IMR-90 (cell line): ENCODE data around the gene TMEM184C. TPM values are rescaled to one million over a fixed set of nuclear protein-coding genes. Genes with fewer than 3 reads are reported as not detected.

Source experiments
- ATAC-seq: fragments of 200-7000 bp; cut with Tn5 transposase; 2 replicates; pipeline ENCODE4 v1.9.1; 2020; ENCODE audit warnings: low read depth, mild to moderate bottlenecking, moderate library complexity
- BruUV-seq: library from RNA; stranded (reverse); fragments of 400-500 nt; replicated peaks from 2 replicates; lab custom pipeline; 2021; lab: Mats Ljungman, UMichigan
- CTCF ChIA-PET: fragments of 300-600 bp; formaldehyde crosslinking; extraction: SDS; loops from one replicate; lab custom pipeline; 2021; ENCODE audit warnings: antibody characterized with exemption; lab: Yijun Ruan, JAX
- POLR2A ChIA-PET: fragments of 300-600 bp; sonication (Branson Sonifier 250); formaldehyde crosslinking; loops from one replicate; lab custom pipeline; 2022; ENCODE audit warnings: antibody characterized with exemption; ENCODE audit not compliant: unreplicated experiment; lab: Charles Lee
- DNase-seq: peaks from one replicate; pipeline ENCODE4 v3.0.0; 2013
- H2AFZ ChIP-seq: replicated peaks from 2 replicates; pipeline ENCODE3; 2013; ENCODE audit warnings: low read length, mild to moderate bottlenecking; ENCODE audit not compliant: poor library complexity
- H2AK5ac ChIP-seq: 2 replicates; pipeline ENCODE4 v1.6.1; 2013; ENCODE audit warnings: low read depth, low read length, inconsistent platforms
- H2AK9ac ChIP-seq: replicated peaks from 2 replicates; pipeline ENCODE3; 2013; ENCODE audit warnings: mild to moderate bottlenecking, low read depth, low read length, moderate library complexity; ENCODE audit not compliant: poor library complexity
- H2BK120ac ChIP-seq: 2 replicates; pipeline ENCODE4 v1.6.1; 2013; ENCODE audit warnings: low read depth, low read length, inconsistent platforms
- H2BK15ac ChIP-seq: 3 replicates; pipeline ENCODE4 v1.6.1; 2013; ENCODE audit warnings: low read depth, low read length, inconsistent platforms
- H2BK20ac ChIP-seq: 2 replicates; pipeline ENCODE4 v1.6.1; 2013; ENCODE audit warnings: low read depth, mild to moderate bottlenecking, inconsistent platforms, low read length, moderate library complexity
- H2BK5ac ChIP-seq: 2 replicates; pipeline ENCODE4 v1.6.1; 2013; ENCODE audit warnings: mild to moderate bottlenecking, low read depth, low read length, inconsistent platforms; ENCODE audit not compliant: poor library complexity, severe bottlenecking
- H3K14ac ChIP-seq: replicated peaks from 2 replicates; pipeline ENCODE4 v1.6.1; 2013; ENCODE audit warnings: low read depth, low read length, inconsistent platforms
- H3K18ac ChIP-seq: 2 replicates; pipeline ENCODE4 v1.6.1; 2013; ENCODE audit warnings: low read depth, low read length, control low read depth
- H3K23ac ChIP-seq: 2 replicates; pipeline ENCODE4 v1.6.1; 2013; ENCODE audit warnings: low read depth, low read length, inconsistent platforms
- H3K27ac ChIP-seq: 2 replicates; pipeline ENCODE4 v1.5.1; 2013; ENCODE audit warnings: mild to moderate bottlenecking, control low read depth, low read length; ENCODE audit not compliant: insufficient read depth
- H3K27me3 ChIP-seq: 2 replicates; pipeline ENCODE4 v1.6.1; 2013; ENCODE audit warnings: low read length; ENCODE audit not compliant: control insufficient read depth, insufficient read depth
- H3K36me3 ChIP-seq: 2 replicates; pipeline ENCODE4 v1.6.1; 2013; ENCODE audit warnings: low read length, mixed read lengths; ENCODE audit not compliant: control insufficient read depth, insufficient read depth
- H3K4ac ChIP-seq: 2 replicates; pipeline ENCODE4 v1.6.1; 2013; ENCODE audit warnings: low read depth, low read length, inconsistent platforms
- H3K4me1 ChIP-seq: 2 replicates; pipeline ENCODE4 v1.6.1; 2013; ENCODE audit warnings: low read length, mixed read lengths; ENCODE audit not compliant: control insufficient read depth, insufficient read depth
- H3K4me2 ChIP-seq: 2 replicates; pipeline ENCODE4 v1.6.1; 2013; ENCODE audit warnings: low read depth, mild to moderate bottlenecking, control low read depth, low read length, moderate library complexity
- H3K4me3 ChIP-seq: 2 replicates; pipeline ENCODE4 v1.5.1; 2013; ENCODE audit warnings: low read depth, mild to moderate bottlenecking, control low read depth, low read length, moderate library complexity; ENCODE audit not compliant: insufficient read depth
- H3K56ac ChIP-seq: 2 replicates; pipeline ENCODE4 v1.6.1; 2013; ENCODE audit warnings: low read length, inconsistent platforms; ENCODE audit not compliant: insufficient read depth; ENCODE audit errors: extremely low read depth
- H3K79me1 ChIP-seq, 2 experiments: 2 replicates each; pipeline ENCODE4 v1.6.1; 2013; ENCODE audit warnings: low read length in 2 of 2, inconsistent platforms in 1 of 2, low read depth in 1 of 2
- H3K9ac ChIP-seq: 2 replicates; pipeline ENCODE4 v1.6.1; 2013; ENCODE audit warnings: low read depth, low read length, control low read depth
- H3K9me1 ChIP-seq: 2 replicates; pipeline ENCODE4 v1.6.1; 2013; ENCODE audit warnings: low read length, inconsistent platforms; ENCODE audit not compliant: insufficient read depth
- H3K9me3 ChIP-seq: 2 replicates; pipeline ENCODE4 v1.6.1; 2013; ENCODE audit warnings: low read length; ENCODE audit not compliant: control insufficient read depth, insufficient read depth
- H4K20me1 ChIP-seq: 2 replicates; pipeline ENCODE4 v1.6.1; 2013; ENCODE audit warnings: low read length, inconsistent platforms; ENCODE audit not compliant: insufficient read depth
- H4K5ac ChIP-seq: 2 replicates; pipeline ENCODE4 v1.6.1; 2013; ENCODE audit warnings: mild to moderate bottlenecking, low read depth, low read length, control low read depth
- H4K8ac ChIP-seq, 2 experiments: 2 replicates each; pipeline ENCODE4 v1.6.1; 2013; ENCODE audit warnings: low read depth in 2 of 2, low read length in 2 of 2, control low read depth in 1 of 2, inconsistent platforms in 1 of 2
- H4K91ac ChIP-seq: 2 replicates; pipeline ENCODE4 v1.6.1; 2013; ENCODE audit warnings: low read depth, low read length, inconsistent platforms; ENCODE audit not compliant: insufficient read depth
- BHLHE40 ChIP-seq: fragments of 150-350 bp; IDR thresholded peaks from 2 replicates; pipeline ENCODE4 v1.6.1; 2016; ENCODE audit warnings: mild to moderate bottlenecking, low read depth, low read length
- CEBPB ChIP-seq: IDR thresholded peaks from 2 replicates; pipeline ENCODE4 v1.6.1; 2012; ENCODE audit warnings: low read depth, low read length, improper control_type of control experiment
- CHD1 ChIP-seq: IDR thresholded peaks from 2 replicates; pipeline ENCODE4 v1.6.1; 2012; ENCODE audit warnings: low read depth, low read length, improper control_type of control experiment
- CTCF ChIP-seq: conservative IDR thresholded peaks from 2 replicates; pipeline ENCODE4 v1.5.1; 2012; ENCODE audit warnings: mild to moderate bottlenecking, low read depth, low read length, improper control_type of control experiment
- ELK1 ChIP-seq: fragments of 150-350 bp; IDR thresholded peaks from 2 replicates; pipeline ENCODE4 v1.6.1; 2016; ENCODE audit warnings: low read depth, mild to moderate bottlenecking, low read length, moderate library complexity, borderline replicate concordance
- FOS ChIP-seq: fragments of 150-350 bp; IDR thresholded peaks from 2 replicates; pipeline ENCODE4 v1.6.1; 2016; ENCODE audit warnings: low read depth, low read length
- MAZ ChIP-seq: IDR thresholded peaks from 2 replicates; pipeline ENCODE4 v1.6.1; 2012; ENCODE audit warnings: low read depth, mild to moderate bottlenecking, low read length, improper control_type of control experiment, moderate library complexity, borderline replicate concordance
- MXI1 ChIP-seq: IDR thresholded peaks from 2 replicates; pipeline ENCODE4 v1.6.1; 2012; ENCODE audit warnings: low read depth, mild to moderate bottlenecking, low read length, moderate library complexity, borderline replicate concordance
- NFE2L2 ChIP-seq: fragments of 150-350 bp; IDR thresholded peaks from 2 replicates; pipeline ENCODE4 v1.6.1; 2016; ENCODE audit warnings: low read depth, mild to moderate bottlenecking, low read length
- RAD21 ChIP-seq: IDR thresholded peaks from 2 replicates; pipeline ENCODE4 v1.6.1; 2012; ENCODE audit warnings: low read length, improper control_type of control experiment
- RCOR1 ChIP-seq: IDR thresholded peaks from 2 replicates; pipeline ENCODE4 v1.6.1; 2012; ENCODE audit warnings: mild to moderate bottlenecking, low read length, improper control_type of control experiment; ENCODE audit not compliant: insufficient replicate concordance
- SMC3 ChIP-seq: fragments of 150-350 bp; IDR thresholded peaks from 2 replicates; pipeline ENCODE4 v1.6.1; 2016; ENCODE audit warnings: low read depth, mild to moderate bottlenecking, antibody characterized with exemption, low read length, moderate library complexity
- WGBS, 2 experiments: methylation state at CpG; one replicate each; pipeline versions ENCODE4 v1.1.5 to v1.1.7; 2013; ENCODE audit warnings: missing lambda C conversion rate in 2 of 2; ENCODE audit not compliant: insufficient read length in 1 of 2; ENCODE audit errors: extremely low coverage in 2 of 2; 5-methylcytosine and 5-hydroxymethylcytosine counted together
- dilution Hi-C: fragments of 300-500 bp; cut with HindIII; formaldehyde crosslinking; loops from one replicate; pipeline ENCODE4 v1.14.3; 2018; ENCODE audit warnings: low sequenced_read_pairs; ENCODE audit not compliant: unreplicated experiment
- in situ Hi-C: fragments of 300-500 bp; cut with MboI; formaldehyde crosslinking; loops from 3 replicates; pipeline ENCODE4 v1.14.3; 2019; ENCODE audit warnings: low sequenced_read_pairs, inconsistent platforms, mixed read lengths
- intact Hi-C: fragments of 100-400 bp; cut with micrococcal nuclease; formaldehyde crosslinking; loops from 2 replicates; pipeline ENCODE4 v1.10.0; 2022
- polyA plus RNA-seq, 3 experiments: library from polyadenylated mRNA; depleted of rRNA; stranded (reverse); fragments of >200 nt; gene quantifications; 2 replicates each; pipeline ENCODE4 v1.2.3, GENCODE V29; 2012; ENCODE audit warnings: low replicate concordance in 1 of 3
- total RNA-seq: library from RNA; depleted of rRNA; stranded (reverse); fragments of >200 nt; gene quantifications from 2 replicates; pipeline ENCODE4 v1.2.3, GENCODE V29; 2012

The TMEM184C gene
- total and polyA plus RNA-seq, 2 of the 4 experiments (the other 2 are of a cell fraction) = 17.4 to 67.6 TPM

GRCh38 chr4:147638942-147639341, 21.7 kb downstream of the TMEM184C start:
- CTCF ChIA-PET = no interaction called here
- Histone ChIP-seq H4K8ac (no peak overlapping the region), H3K14ac (no peak overlapping the region), H2BK20ac (no peak overlapping the region), H3K36me3 (peaks cover 11% of the 10 kb centered on the region), H2BK5ac (no peak overlapping the region), H3K9ac (no peak overlapping the region), H2AFZ (no peak overlapping the region), H3K4me2 (no peak overlapping the region; the same call in 1 of the 2 replicates), H4K5ac (no peak overlapping the region), H2AK5ac (no peak overlapping the region), H3K56ac (no peak overlapping the region), H4K91ac (no peak overlapping the region), H3K27ac (no peak overlapping the region), H3K79me1 (peaks cover 0 to 8% of the 10 kb centered on the region in 2 experiments; a peak in 2 of 4 replicates), H3K23ac (no peak overlapping the region), H2BK120ac (no peak overlapping the region), H3K27me3 (no peaks in the 10 kb centered on the region), H3K9me1 (no peaks in the 10 kb centered on the region), H3K9me3 (no peaks in the 10 kb centered on the region; the same call in 1 of the 2 replicates), H3K4me1 (no peaks in the 10 kb centered on the region), H2AK9ac (no peak overlapping the region), H3K4ac (no peak overlapping the region), H3K18ac (no peak overlapping the region), H4K20me1 (no peaks in the 10 kb centered on the region), H3K4me3 (no peak overlapping the region), H2BK15ac (no peak overlapping the region)
- intact Hi-C loops = no loop called here
- TF ChIP-seq RAD21 (no peak), BHLHE40 (no peak), CHD1 (no peak), RCOR1 (no peak), FOS (no peak), MAZ (no peak), ELK1 (no peak), NFE2L2 (no peak), SMC3 (no peak), CEBPB (no peak), MXI1 (no peak), CTCF (no peak)
- WGBS, 2 experiments = no CpG with 5 or more reads among the region's 2 CpGs
- BruUV-seq = no TSS peak
- POLR2A ChIA-PET = no interaction called here
- peak; percentile 24 for ATAC-seq
- in situ Hi-C loops = no loop called here
- DNase-seq = peak; percentile 34
- dilution Hi-C loops = no loop called here
